ENCODE results near the gene HMX1. TPM values are rescaled to one million over a fixed set of nuclear protein-coding genes. Genes with fewer than 3 reads are reported as not detected.

The HMX1 gene
- total RNA-seq, 2 experiments from 2014 or later, result not detected

DNA sequence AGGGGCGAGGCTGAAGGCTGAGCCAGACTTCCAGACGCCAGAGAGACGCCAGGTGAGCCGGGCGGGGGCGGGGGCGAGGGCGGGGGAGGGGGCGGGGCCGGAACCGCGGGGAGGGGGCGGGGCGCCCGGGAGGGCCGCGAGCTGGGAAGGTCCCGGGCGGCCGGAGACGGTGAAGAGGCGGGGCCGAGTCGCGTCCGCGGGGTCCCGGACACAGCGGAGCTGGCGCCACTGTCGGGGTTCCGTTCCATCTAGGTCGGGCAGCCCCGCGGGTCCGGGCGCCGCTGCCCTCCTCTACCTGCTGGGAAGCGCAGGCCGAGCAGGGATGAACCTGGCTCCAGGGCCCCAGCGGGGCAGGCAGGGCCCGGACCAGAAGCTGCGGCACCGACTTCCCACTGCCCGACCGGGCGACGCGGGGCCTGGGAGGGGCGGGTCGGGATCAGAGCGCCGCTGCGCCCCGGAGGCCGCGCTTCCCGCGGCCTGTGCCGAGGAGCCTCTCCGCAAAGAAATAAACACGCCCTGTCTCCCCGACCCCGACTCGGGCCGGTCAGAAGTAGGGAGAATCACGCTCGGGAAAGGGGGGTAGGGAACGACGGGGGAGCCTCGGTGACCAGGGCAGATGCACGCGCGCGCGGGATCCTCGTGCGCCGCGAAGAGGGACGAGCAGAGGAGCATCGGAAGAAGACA is 10.6 kb downstream of the HMX1 start:
- DNase-seq, result no peak
- H3K27me3 Mint-ChIP-seq, result peaks cover 87% of the 10 kb centered on the region
- no peak overlapping the region for H3K4me3 Mint-ChIP-seq
- H3K27ac Mint-ChIP-seq, result no peak overlapping the region
- no peaks in the 10 kb centered on the region for H3K9me3 Mint-ChIP-seq
- no peaks in the 10 kb centered on the region for H3K36me3 Mint-ChIP-seq
- H3K4me1 Mint-ChIP-seq, result no peaks in the 10 kb centered on the region

DNA sequence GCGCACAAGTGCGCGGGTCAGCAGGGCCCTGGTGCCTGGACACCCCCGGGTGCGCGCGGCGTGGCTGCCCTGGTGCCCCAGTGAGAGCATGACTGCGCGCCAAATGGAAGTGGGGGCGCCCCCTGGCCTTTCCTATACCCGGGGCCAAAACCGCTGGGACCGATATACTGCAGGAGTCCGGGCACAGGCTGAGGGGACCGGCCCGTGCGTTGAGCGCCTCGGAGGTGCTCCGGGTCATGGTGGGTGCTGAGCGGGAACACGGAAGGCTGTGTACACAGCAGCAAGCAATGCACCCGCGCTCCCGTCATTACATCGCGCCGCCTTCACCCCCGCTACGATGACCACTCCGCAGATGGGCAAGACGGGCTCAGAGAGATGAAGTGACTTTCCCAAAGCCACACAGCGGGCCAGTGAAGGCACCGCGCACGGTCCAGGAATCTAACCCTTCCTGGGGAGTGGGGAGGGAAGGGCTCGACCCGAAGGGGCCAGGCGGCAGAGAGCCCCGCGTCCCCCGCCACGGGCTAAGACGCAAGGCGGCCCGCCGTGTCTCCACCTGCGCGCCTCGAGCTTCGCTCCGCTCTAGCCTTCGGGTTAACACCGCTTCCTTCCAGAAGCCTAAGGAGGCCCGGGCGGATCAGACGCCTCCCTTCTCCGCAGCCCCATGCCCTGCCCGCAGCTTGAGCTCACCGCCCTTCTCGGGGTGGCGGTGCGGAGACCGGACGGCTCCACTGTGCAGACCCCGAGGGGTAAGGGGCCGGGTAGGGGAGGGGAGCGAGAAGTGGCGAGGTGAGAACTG is 11.3 kb downstream of the HMX1 start:
- Mint-ChIP-seq H3K27ac (no peak overlapping the region), H3K36me3 (no peaks in the 10 kb centered on the region), H3K9me3 (no peaks in the 10 kb centered on the region), H3K4me1 (no peaks in the 10 kb centered on the region), H3K4me3 (no peak overlapping the region), H3K27me3 (peaks cover 87% of the 10 kb centered on the region)
- DNase-seq, result no peak

DNA sequence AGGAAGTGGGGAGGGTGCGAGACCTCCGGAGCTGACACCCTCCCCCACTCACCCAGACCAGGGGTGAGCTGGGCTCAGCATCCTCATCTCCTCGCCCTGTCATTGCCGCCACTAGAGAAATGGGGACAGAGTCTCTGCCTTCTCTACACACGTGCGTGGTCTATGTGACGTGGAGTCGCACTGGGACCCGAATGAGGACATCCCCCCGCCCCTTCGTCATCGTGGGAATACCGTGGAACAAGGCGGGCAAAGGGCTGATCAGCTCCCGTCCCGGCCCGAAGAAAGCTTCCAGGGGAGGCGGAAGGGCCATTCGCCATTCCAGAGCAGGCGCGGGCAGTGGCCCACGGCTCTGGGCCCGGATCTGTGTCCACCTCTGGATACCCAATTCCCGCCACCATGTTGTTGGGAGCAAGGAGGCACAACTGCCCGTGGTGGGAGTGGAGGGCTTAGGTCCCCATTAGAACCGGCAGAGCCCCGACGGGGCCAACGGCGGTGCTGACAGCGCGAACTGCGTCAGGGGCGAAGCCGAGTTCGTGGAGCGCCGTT is 12.0 kb downstream of the HMX1 start:
- DNase-seq, result no peak
- Mint-ChIP-seq H3K4me1 (no peaks in the 10 kb centered on the region), H3K36me3 (no peaks in the 10 kb centered on the region), H3K27ac (no peak overlapping the region), H3K27me3 (peaks cover 88% of the 10 kb centered on the region), H3K4me3 (no peak overlapping the region), H3K9me3 (no peaks in the 10 kb centered on the region)

DNA sequence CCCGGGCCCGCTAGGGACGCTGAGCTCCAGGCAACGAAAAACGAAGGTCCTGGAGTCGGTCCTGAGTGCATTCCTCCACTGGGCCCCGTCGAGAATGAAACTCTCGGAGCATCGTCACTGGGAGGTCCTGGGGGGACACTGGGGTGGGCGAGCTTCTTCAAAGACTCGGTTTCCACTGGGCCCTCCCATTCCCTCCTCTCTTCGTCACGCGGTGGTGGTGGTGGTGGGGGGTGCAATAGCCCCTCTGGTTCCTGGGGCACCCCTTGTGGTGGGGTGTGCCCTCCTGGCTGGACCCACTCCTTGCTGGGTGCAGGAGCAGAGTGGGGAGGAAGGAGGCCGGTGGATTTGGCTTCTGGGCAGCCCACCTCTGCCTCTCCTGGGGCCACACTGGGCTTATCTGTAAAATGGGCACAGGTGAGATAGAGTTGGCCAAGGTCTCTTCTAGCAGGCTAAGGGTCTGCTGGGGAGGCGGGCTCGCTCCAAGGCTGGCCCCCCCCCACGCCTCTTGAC is 12.9 kb downstream of the HMX1 start:
- no peaks in the 10 kb centered on the region for H3K36me3 Mint-ChIP-seq
- H3K4me1 Mint-ChIP-seq, result no peaks in the 10 kb centered on the region
- no peak for DNase-seq
- peaks cover 83% of the 10 kb centered on the region for H3K27me3 Mint-ChIP-seq
- no peaks in the 10 kb centered on the region for H3K9me3 Mint-ChIP-seq
- no peak overlapping the region for H3K4me3 Mint-ChIP-seq
- no peak overlapping the region for H3K27ac Mint-ChIP-seq

DNA sequence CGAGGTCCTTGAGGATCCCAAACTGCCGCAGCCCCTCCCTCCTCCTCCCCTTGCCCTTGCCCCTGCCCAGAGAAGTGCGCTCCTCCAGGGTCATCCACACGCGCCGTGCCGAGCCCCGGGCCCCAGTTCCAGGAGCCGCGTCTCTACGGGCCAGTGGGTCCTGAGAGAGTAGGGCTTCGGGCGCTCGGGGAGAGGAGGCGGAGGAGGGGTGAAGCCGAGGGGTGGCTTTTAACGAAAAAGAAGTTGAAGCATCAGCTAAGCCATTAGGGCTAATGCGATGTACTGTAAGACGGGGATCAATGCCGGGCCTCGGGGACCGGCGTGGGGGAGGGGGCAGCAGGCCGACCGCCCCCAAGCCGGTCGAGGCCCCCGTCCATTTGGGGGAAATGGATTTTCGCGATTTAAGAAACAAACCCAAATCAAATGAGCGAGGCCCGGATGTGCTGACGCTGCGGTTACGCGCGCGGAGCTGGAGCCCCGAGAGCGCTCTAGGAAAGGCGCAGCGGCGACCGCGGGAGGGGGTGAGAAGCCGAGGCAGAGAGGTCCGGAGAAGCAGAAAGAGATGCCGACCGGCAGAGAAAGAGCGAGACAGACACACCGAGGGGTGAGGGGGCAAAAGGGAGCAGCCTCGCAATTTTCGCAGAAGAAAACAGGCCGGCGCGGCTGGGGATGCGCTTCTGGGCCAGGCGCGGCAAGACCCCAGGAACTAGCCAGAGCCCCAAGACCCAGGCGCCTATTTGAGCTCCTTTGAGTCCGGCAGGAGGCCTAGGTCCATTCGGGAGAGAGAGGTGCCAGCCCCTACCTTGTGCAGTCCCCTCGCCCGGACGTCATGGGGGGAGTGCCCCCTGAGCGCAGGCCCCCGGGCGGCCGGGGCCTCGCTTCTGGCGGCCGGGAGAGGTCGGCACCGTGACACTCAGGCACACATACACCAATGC is 13.6 kb downstream of the HMX1 start:
- Mint-ChIP-seq H3K4me3 (no peak overlapping the region), H3K27ac (no peak overlapping the region), H3K4me1 (no peaks in the 10 kb centered on the region), H3K9me3 (no peaks in the 10 kb centered on the region), H3K36me3 (no peaks in the 10 kb centered on the region), H3K27me3 (peaks cover 81% of the 10 kb centered on the region)
- DNase-seq, result no peak

DNA sequence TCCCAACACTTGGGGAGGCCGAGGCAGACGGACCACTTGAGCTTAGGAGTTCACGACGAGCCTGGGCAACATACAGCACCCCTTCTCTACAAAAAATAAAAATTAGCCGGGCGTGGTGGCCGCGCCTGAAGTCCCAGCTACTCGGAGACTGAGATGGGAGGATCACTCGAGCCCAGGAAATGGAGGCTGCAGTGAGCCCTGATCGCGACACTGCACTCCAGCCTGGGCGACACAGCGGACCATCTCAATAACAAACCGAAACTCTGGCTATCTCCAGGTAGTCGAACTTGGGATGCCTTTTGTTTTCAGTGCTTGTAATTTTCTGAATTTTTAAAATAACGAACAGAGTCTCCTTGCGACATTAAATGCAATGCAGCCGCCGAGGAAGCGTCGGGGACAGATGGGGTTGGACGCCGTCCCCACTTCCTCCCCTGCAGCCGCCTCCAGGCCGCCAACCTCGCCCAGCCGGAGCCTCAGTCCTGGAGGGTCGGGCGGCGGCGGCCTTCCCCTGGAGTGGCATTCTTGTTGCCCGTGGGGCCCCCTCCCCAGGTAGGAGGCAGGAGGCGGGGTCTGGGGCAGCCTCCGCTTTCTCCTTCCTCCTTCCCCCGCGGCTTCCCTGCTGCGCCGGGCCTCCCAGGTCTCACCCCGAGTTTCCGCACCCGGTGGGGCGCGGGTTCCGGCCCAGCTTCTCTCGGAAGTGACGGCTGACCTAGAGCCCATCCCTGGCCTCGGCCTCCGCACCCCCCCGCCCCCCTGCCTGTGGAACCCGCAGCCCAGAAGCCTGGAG is 14.6 kb downstream of the HMX1 start:
- H3K4me1 Mint-ChIP-seq, result no peaks in the 10 kb centered on the region
- H3K36me3 Mint-ChIP-seq, result no peaks in the 10 kb centered on the region
- H3K27me3 Mint-ChIP-seq, result peaks cover 76% of the 10 kb centered on the region

DNA sequence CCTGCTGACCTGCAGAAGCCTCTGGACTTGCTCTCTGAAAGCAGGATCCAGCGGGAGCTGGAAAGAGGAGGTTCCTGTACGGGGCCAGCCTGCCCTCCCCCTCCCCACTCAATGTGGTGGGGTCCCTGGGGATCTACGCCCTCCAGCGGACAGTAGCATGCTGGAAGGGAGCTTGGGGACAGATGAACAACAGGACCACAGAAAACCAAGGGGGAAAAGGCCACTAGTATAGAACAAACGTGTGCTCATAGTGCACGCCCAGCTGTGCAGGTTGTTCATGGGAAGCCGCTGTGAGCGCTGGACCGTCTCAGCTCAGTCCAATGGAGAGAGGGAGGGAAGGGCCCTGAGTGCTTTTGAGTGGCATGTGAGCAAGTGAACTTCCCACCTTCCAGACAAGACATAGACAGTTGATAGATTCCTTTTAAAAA is 15.8 kb downstream of the HMX1 start:
- Mint-ChIP-seq H3K36me3 (no peaks in the 10 kb centered on the region), H3K9me3 (no peaks in the 10 kb centered on the region), H3K27me3 (peaks cover 68% of the 10 kb centered on the region), H3K4me1 (no peaks in the 10 kb centered on the region), H3K27ac (no peak overlapping the region), H3K4me3 (no peak overlapping the region)
- no peak for DNase-seq

More for the DNA sequence above, 14.6 kb downstream of the HMX1 start:
- no peak overlapping the region for H3K27ac Mint-ChIP-seq
- no peaks in the 10 kb centered on the region for H3K9me3 Mint-ChIP-seq
- no peak overlapping the region for H3K4me3 Mint-ChIP-seq
- DNase-seq, result no peak

DNA sequence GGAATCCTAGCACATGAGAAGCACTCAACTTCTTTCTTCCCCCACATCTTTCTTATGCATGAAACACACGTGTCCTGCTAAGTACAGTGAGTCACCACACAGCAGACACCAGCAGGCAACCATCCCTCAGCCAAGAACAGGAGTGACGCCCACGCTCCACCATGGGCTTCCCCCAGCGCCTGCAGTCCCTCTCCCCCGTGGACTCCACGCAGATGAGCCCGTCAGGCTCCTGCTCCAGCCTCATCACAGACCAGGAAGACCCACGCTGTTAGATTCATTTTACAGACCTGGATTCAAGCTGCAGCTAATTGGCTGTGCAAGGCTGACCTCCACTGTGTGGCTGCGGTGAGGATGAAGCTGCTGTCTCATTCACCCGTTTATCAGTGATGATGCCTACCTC is 16.7 kb downstream of the HMX1 start:
- H3K36me3 Mint-ChIP-seq, result no peaks in the 10 kb centered on the region
- no peak for DNase-seq
- H3K9me3 Mint-ChIP-seq, result no peaks in the 10 kb centered on the region
- no peak overlapping the region for H3K27ac Mint-ChIP-seq
- no peaks in the 10 kb centered on the region for H3K4me1 Mint-ChIP-seq
- H3K27me3 Mint-ChIP-seq, result peaks cover 60% of the 10 kb centered on the region
- H3K4me3 Mint-ChIP-seq, result no peak overlapping the region

DNA sequence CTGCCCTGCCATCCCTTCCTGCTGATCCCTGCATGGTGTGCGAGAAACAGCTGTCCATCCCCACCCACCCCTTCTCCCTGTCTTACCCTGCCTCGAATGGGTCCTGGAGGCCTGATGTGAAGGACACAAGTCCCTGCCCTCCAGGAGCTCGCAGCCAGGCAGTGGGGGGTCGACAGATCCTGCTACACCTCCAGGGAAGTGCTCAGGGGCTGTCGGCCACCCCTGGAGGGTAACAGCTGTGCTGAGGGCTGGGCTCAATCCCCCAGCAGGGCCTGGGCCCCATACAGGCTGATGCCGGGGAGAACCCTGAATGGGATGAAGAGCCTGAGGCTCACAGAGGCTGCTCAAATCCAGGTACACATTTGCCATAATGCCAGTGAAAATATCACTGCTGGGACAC is 17.6 kb downstream of the HMX1 start:
- no peak for DNase-seq
- Mint-ChIP-seq H3K27ac (no peak overlapping the region), H3K9me3 (no peaks in the 10 kb centered on the region), H3K36me3 (no peaks in the 10 kb centered on the region), H3K4me3 (no peak overlapping the region), H3K4me1 (no peaks in the 10 kb centered on the region), H3K27me3 (peaks cover 52% of the 10 kb centered on the region)

DNA sequence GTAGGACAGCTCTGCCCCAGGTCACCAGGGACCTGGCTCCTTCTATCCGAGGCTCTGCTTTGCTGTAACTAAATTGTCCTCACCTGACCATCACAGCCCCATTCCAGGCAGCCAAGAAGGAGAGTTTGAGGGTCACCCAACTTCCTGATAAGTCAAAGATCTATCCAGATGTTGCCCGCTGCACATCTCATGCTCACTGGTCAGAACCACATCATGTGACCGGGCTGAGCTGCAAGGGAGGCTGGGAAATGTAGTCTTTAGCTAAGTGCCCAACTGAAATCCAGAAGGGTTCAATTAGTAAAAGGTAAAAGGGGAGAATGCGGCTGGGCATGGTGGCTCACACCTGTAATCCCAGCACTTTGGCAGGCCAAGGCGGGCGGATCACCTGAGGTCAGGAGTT is 18.4 kb downstream of the HMX1 start:
- H3K9me3 Mint-ChIP-seq, result no peaks in the 10 kb centered on the region
- no peak overlapping the region for H3K4me3 Mint-ChIP-seq
- DNase-seq, result no peak
- no peaks in the 10 kb centered on the region for H3K36me3 Mint-ChIP-seq
- H3K27ac Mint-ChIP-seq, result no peak overlapping the region
- H3K27me3 Mint-ChIP-seq, result peaks cover 53% of the 10 kb centered on the region
- no peaks in the 10 kb centered on the region for H3K4me1 Mint-ChIP-seq

DNA sequence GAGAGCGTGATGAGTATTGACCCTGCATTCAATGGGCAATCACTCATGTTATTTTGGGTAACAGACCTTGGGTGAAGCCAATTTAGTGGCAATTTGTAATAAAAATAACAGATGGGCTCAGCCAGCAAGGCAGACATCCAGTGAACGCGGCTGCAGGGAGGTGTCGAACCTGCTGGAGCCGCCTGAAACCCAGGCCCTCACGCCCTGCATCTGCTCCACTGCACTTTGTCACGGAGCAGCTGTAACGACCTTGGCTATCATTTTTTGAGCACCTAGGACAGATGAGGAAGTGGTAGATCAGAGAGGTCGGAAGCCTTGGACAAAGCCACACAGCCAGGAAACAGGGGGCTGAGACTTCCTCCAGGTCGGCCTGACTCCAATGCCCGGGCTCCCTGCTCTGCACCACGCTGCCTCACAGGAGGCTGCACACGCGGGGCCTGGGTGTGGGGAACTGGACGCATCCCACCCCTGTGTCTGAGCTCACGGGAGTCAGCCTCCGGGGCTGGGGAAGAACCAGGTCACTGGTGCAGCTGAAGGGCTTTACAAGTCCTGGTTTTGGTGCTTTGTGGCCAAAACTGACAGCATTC is 19.4 kb downstream of the HMX1 start:
- Mint-ChIP-seq H3K36me3 (no peaks in the 10 kb centered on the region), H3K4me1 (no peaks in the 10 kb centered on the region)

DNA sequence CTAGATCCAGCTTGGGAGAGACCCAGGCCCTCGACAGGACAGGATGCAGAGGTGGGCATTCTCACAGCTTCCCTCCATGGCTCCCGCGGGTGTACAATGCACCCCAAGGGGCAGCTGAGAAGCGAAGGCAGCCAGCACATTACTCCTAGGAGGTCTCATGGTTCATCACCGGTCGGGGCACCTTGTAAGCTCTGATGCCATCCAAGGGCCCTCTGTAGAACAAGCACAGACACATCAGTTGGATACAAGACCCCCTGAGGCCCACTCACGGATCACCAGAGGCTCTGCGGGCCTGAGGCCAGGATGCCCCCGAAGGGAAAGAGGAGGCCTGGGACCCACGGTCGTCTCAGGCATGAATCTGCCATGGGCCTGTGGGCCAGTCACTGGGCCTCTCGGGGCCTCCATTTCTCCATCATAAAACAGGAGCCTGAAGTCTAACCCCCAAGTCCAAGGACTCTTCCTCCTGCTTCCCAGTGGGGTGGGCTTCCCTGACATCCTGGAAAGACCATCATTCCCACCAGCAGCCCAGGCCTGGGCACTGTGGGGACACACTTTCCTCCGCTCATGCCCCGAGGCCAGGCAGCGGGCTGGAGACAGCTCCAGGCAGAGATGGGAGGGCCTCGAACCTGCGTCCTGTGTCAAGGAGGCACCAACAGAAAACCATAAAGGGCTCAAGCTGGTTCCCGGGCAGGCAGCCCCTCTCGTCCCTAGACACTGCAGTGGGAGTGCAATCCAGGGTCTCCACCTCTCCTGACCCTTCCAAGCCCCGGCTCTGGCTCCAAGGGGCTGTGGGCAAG is 20.1 kb downstream of the HMX1 start:
- no peaks in the 10 kb centered on the region for H3K36me3 Mint-ChIP-seq
- H3K4me3 Mint-ChIP-seq, result no peak overlapping the region
- H3K9me3 Mint-ChIP-seq, result no peaks in the 10 kb centered on the region
- DNase-seq, result no peak
- no peak overlapping the region for H3K27ac Mint-ChIP-seq
- no peaks in the 10 kb centered on the region for H3K4me1 Mint-ChIP-seq
- H3K27me3 Mint-ChIP-seq, result peaks cover 43% of the 10 kb centered on the region

More for the DNA sequence above, 19.4 kb downstream of the HMX1 start:
- H3K4me3 Mint-ChIP-seq, result no peak overlapping the region
- peaks cover 44% of the 10 kb centered on the region for H3K27me3 Mint-ChIP-seq
- no peak overlapping the region for H3K27ac Mint-ChIP-seq
- H3K9me3 Mint-ChIP-seq, result no peaks in the 10 kb centered on the region
- DNase-seq, result no peak

DNA sequence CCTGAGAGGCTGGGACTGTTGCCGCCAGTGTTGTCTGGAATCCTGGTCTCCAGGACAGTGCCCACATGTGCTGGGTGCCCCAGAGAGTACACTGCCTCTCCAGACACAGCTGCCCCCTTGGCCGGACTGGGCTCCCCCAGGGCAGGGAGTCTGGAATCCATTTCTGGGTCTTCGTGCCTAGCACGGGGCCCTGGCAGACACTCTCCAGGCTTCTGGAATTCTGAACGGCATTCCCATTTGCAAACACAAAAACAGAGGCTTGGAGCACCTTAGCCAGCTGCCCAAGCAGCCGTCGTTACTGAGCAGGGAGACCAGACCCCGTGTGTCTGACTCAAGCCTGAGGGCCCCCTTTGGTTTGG is 20.8 kb downstream of the HMX1 start:
- Mint-ChIP-seq H3K27ac (no peak overlapping the region), H3K4me3 (no peak overlapping the region), H3K27me3 (peaks cover 36% of the 10 kb centered on the region), H3K36me3 (no peaks in the 10 kb centered on the region), H3K9me3 (no peaks in the 10 kb centered on the region), H3K4me1 (no peaks in the 10 kb centered on the region)
- DNase-seq, result no peak

All from activated naive CD8-positive, alpha-beta T cell treated with anti-CD3 and anti-CD28 coated beads for 36 hours (primary cell).